Activated CD4-positive, alpha-beta memory T cell treated with anti-CD3 and anti-CD28 coated beads, Interleukin-2, amount 10 ng/mL, durations not matched to agents 7 days and 5 days (primary cell): ENCODE measurements around the gene LITAF. TPM values are rescaled to one million over a fixed set of nuclear protein-coding genes. Genes with fewer than 3 reads are reported as not detected.
A peak's percentile ranks its signal among the peaks of the same experiment; 100 is the strongest.

Source experiments
- CTCF ChIA-PET: fragments of 350-600 bp; sonication (Branson Sonifier 250); formaldehyde crosslinking; loops from one replicate; lab custom pipeline; 2021; ENCODE audit warnings: antibody characterized with exemption, inconsistent platforms; lab: Charles Lee
- POLR2A ChIA-PET: fragments of 350-600 bp; sonication (Branson Sonifier 250); formaldehyde crosslinking; loops from one replicate; lab custom pipeline; 2021; ENCODE audit warnings: antibody characterized with exemption; lab: Charles Lee
- DNase-seq: peaks from one replicate; pipeline ENCODE4 v3.0.0-alpha.2; 2020
- H3K27ac Mint-ChIP-seq: one replicate; pipeline ENCODE4 v1.8.0; 2021; ENCODE audit warnings: mild to moderate bottlenecking, mixed read lengths
- H3K27me3 Mint-ChIP-seq: one replicate; pipeline ENCODE4 v1.8.0; 2021; ENCODE audit warnings: mixed read lengths
- H3K36me3 Mint-ChIP-seq: one replicate; pipeline ENCODE4 v1.8.0; 2021; ENCODE audit warnings: low read depth, mixed read lengths
- H3K4me1 Mint-ChIP-seq: one replicate; pipeline ENCODE4 v1.8.0; 2021; ENCODE audit warnings: mixed read lengths
- H3K4me3 Mint-ChIP-seq: one replicate; pipeline ENCODE4 v1.8.0; 2021; ENCODE audit warnings: mild to moderate bottlenecking, mixed read lengths
- H3K9me3 Mint-ChIP-seq: one replicate; pipeline ENCODE4 v1.8.0; 2021; ENCODE audit warnings: mixed read lengths
- total RNA-seq, 2 experiments: library from RNA; stranded (reverse); gene quantifications; one replicate each; pipeline ENCODE4 v1.2.3, GENCODE V29; 2021

Gene LITAF
- total RNA-seq, 2 experiments from 2014 or later: 149 to 157 TPM

- Mint-ChIP-seq H3K9me3 (peaks cover 4% of the 10 kb centered on the region), H3K36me3 (peaks cover 14% of the 10 kb centered on the region), H3K4me1 (peaks cover 63% of the 10 kb centered on the region), H3K27me3 (peaks cover 3% of the 10 kb centered on the region), H3K27ac (peak overlapping the region; percentile 58), H3K4me3 (no peak overlapping the region)
- ChIA-PET POLR2A (interaction anchor here (1.2 to 4.9 kb wide), 5 partner anchors 11 to 58 kb away, joined by 3 to 60 read pairs (median 6); partner anchors contain the start of gene LITAF), CTCF (interaction anchor here (0.5 to 2.0 kb wide), 3 partner anchors 31 to 203 kb away, joined by 3 to 8 read pairs (median 3); partner anchors contain the start of gene LITAF)
- DNase-seq: no peak
These were observed 31.5 kb upstream of the LITAF start for GRCh38 chr16:11618107-11618717.

GRCh38 chr16:11615748-11616447, 29.2 kb upstream of the LITAF start:
- peaks cover 10% of the 10 kb centered on the region for H3K36me3 Mint-ChIP-seq
- ChIA-PET POLR2A (no interaction called here), CTCF (interaction anchor here (0.7 to 1.1 kb wide), 2 partner anchors 17 to 303 kb away, joined by 3 to 5 read pairs; no protein-coding TSS in a partner anchor)
- peaks cover 7% of the 10 kb centered on the region for H3K27me3 Mint-ChIP-seq
- H3K4me1 Mint-ChIP-seq: peaks cover 45% of the 10 kb centered on the region
- no peak overlapping the region for H3K27ac Mint-ChIP-seq
- H3K4me3 Mint-ChIP-seq: no peak overlapping the region
- no peak for DNase-seq
- peaks cover 4% of the 10 kb centered on the region for H3K9me3 Mint-ChIP-seq

GRCh38 chr16:11614587-11615175, 28.0 kb upstream of the LITAF start:
- no peak for DNase-seq
- H3K9me3 Mint-ChIP-seq: no peaks in the 10 kb centered on the region
- CTCF ChIA-PET: no interaction called here
- peaks cover 33% of the 10 kb centered on the region for H3K4me1 Mint-ChIP-seq
- no peaks in the 10 kb centered on the region for H3K36me3 Mint-ChIP-seq
- no peak overlapping the region for H3K27ac Mint-ChIP-seq
- H3K27me3 Mint-ChIP-seq: peaks cover 15% of the 10 kb centered on the region
- no peak overlapping the region for H3K4me3 Mint-ChIP-seq
- POLR2A ChIA-PET: interaction anchor here (0.9 to 2.5 kb wide), 2 partner anchors 9 to 28 kb away, joined by 3 to 15 read pairs; partner anchors contain the start of gene LITAF

GRCh38 chr16:11613381-11614303, 26.9 kb upstream of the LITAF start:
- peak; percentile 39 for DNase-seq
- peaks cover 25% of the 10 kb centered on the region for H3K4me1 Mint-ChIP-seq
- ChIA-PET CTCF (no interaction called here), POLR2A (interaction anchor here (2.5 kb wide), 1 partner anchor 27 kb away, joined by 15 read pairs; the partner anchor contains the start of gene LITAF)
- H3K9me3 Mint-ChIP-seq: no peaks in the 10 kb centered on the region
- H3K4me3 Mint-ChIP-seq: no peak overlapping the region
- no peaks in the 10 kb centered on the region for H3K36me3 Mint-ChIP-seq
- H3K27me3 Mint-ChIP-seq: peaks cover 17% of the 10 kb centered on the region
- H3K27ac Mint-ChIP-seq: peak overlapping the region; percentile 61

GRCh38 chr16:11612665-11613025, 25.9 kb upstream of the LITAF start:
- Mint-ChIP-seq H3K27ac (no peak overlapping the region), H3K36me3 (no peaks in the 10 kb centered on the region), H3K27me3 (peaks cover 24% of the 10 kb centered on the region), H3K9me3 (no peaks in the 10 kb centered on the region), H3K4me1 (peaks cover 18% of the 10 kb centered on the region), H3K4me3 (no peak overlapping the region)
- DNase-seq: no peak
- POLR2A ChIA-PET: interaction anchor here (2.5 kb wide), 1 partner anchor 26 kb away, joined by 15 read pairs; the partner anchor contains the start of gene LITAF
- CTCF ChIA-PET: no interaction called here

GRCh38 chr16:11611871-11612664, 25.3 kb upstream of the LITAF start:
- CTCF ChIA-PET: no interaction called here
- no peak overlapping the region for H3K27ac Mint-ChIP-seq
- H3K27me3 Mint-ChIP-seq: peaks cover 24% of the 10 kb centered on the region
- POLR2A ChIA-PET: no interaction called here
- no peaks in the 10 kb centered on the region for H3K9me3 Mint-ChIP-seq
- no peak for DNase-seq
- no peak overlapping the region for H3K4me3 Mint-ChIP-seq
- H3K4me1 Mint-ChIP-seq: peaks cover 18% of the 10 kb centered on the region
- no peaks in the 10 kb centered on the region for H3K36me3 Mint-ChIP-seq

GRCh38 chr16:11610580-11610979, 23.9 kb upstream of the LITAF start:
- ChIA-PET POLR2A (no interaction called here), CTCF (interaction anchor here (0.6 to 1.2 kb wide), 2 partner anchors 9 to 265 kb away, joined by 3 to 4 read pairs; no protein-coding TSS in a partner anchor)
- Mint-ChIP-seq H3K36me3 (no peaks in the 10 kb centered on the region), H3K27me3 (peaks cover 24% of the 10 kb centered on the region), H3K9me3 (no peaks in the 10 kb centered on the region), H3K4me3 (no peak overlapping the region), H3K27ac (no peak overlapping the region), H3K4me1 (peaks cover 17% of the 10 kb centered on the region)
- DNase-seq: no peak

GRCh38 chr16:11610121-11610505, 23.4 kb upstream of the LITAF start:
- Mint-ChIP-seq H3K4me1 (peaks cover 17% of the 10 kb centered on the region), H3K27ac (no peak overlapping the region), H3K4me3 (no peak overlapping the region), H3K36me3 (no peaks in the 10 kb centered on the region), H3K27me3 (peaks cover 24% of the 10 kb centered on the region), H3K9me3 (no peaks in the 10 kb centered on the region)
- ChIA-PET CTCF (interaction anchor here (0.6 to 1.2 kb wide), 2 partner anchors 9 to 264 kb away, joined by 3 to 4 read pairs; no protein-coding TSS in a partner anchor), POLR2A (no interaction called here)
- no peak for DNase-seq

- ChIA-PET CTCF (interaction anchor here (0.6 to 1.2 kb wide), 3 partner anchors 10 to 264 kb away, joined by 3 to 4 read pairs (median 4); no protein-coding TSS in a partner anchor), POLR2A (interaction anchor here (1.2 kb wide), 1 partner anchor 23 kb away, joined by 3 read pairs; the partner anchor contains the start of gene LITAF)
- no peaks in the 10 kb centered on the region for H3K36me3 Mint-ChIP-seq
- peaks cover 13% of the 10 kb centered on the region for H3K4me1 Mint-ChIP-seq
- no peak overlapping the region for H3K4me3 Mint-ChIP-seq
- H3K9me3 Mint-ChIP-seq: no peaks in the 10 kb centered on the region
- H3K27ac Mint-ChIP-seq: no peak overlapping the region
- no peak for DNase-seq
- peaks cover 23% of the 10 kb centered on the region for H3K27me3 Mint-ChIP-seq
These were observed 22.9 kb upstream of the LITAF start for GRCh38 chr16:11609474-11610120.

GRCh38 chr16:11605891-11606290, 19.2 kb upstream of the LITAF start:
- DNase-seq: no peak
- Mint-ChIP-seq H3K36me3 (no peaks in the 10 kb centered on the region), H3K27me3 (peaks cover 20% of the 10 kb centered on the region), H3K9me3 (no peaks in the 10 kb centered on the region), H3K27ac (no peak overlapping the region), H3K4me3 (no peak overlapping the region), H3K4me1 (peaks cover 1% of the 10 kb centered on the region)
- ChIA-PET POLR2A (interaction anchor here (1.6 kb wide), 1 partner anchor 19 kb away, joined by 3 read pairs; no protein-coding TSS in a partner anchor), CTCF (interaction anchor here (1.5 kb wide), 1 partner anchor 108 kb away, joined by 3 read pairs; no protein-coding TSS in a partner anchor)

- no peak for DNase-seq
- Mint-ChIP-seq H3K4me1 (peaks cover 1% of the 10 kb centered on the region), H3K9me3 (no peaks in the 10 kb centered on the region), H3K4me3 (no peak overlapping the region), H3K36me3 (no peaks in the 10 kb centered on the region), H3K27me3 (peaks cover 17% of the 10 kb centered on the region), H3K27ac (no peak overlapping the region)
- POLR2A ChIA-PET: interaction anchor here (1.6 kb wide), 1 partner anchor 18 kb away, joined by 3 read pairs; no protein-coding TSS in a partner anchor
- CTCF ChIA-PET: interaction anchor here (1.5 kb wide), 1 partner anchor 109 kb away, joined by 3 read pairs; no protein-coding TSS in a partner anchor
These were observed 18.8 kb upstream of the LITAF start for GRCh38 chr16:11605564-11605886.
